DND-41 (cell line): ENCODE measurements around the gene SLITRK2.

Source experiments
- ATAC-seq: fragments of 200-7000 bp; cut with Tn5 transposase; 3 replicates; pipeline ENCODE4 v1.9.1; 2021; ENCODE audit warnings: low read depth; ENCODE audit not compliant: insufficient read depth
- DNase-seq: peaks from one replicate; pipeline ENCODE4 v3.0.0-alpha.2; 2020
- H2AFZ ChIP-seq: 2 replicates; pipeline ENCODE4 v1.6.0; 2012; ENCODE audit warnings: low read depth, low read length
- H3K27ac ChIP-seq: 2 replicates; pipeline ENCODE4 v1.5.1; 2012; ENCODE audit warnings: low read length, inconsistent platforms
- H3K27me3 ChIP-seq: fragments of 200-600 bp; sonication (generic); 2 replicates; pipeline ENCODE4 v1.6.0; 2012; ENCODE audit warnings: low read length, mild to moderate bottlenecking, inconsistent platforms; ENCODE audit not compliant: insufficient read depth, poor library complexity
- H3K36me3 ChIP-seq: 2 replicates; pipeline ENCODE4 v1.5.1; 2012; ENCODE audit warnings: low read length, inconsistent platforms; ENCODE audit not compliant: insufficient read depth
- H3K4me1 ChIP-seq: 2 replicates; pipeline ENCODE4 v1.5.1; 2012; ENCODE audit warnings: mild to moderate bottlenecking, low read length; ENCODE audit not compliant: insufficient read depth
- H3K4me2 ChIP-seq: 2 replicates; pipeline ENCODE4 v1.6.0; 2012; ENCODE audit warnings: mild to moderate bottlenecking, moderate library complexity, low read length, inconsistent platforms; ENCODE audit not compliant: insufficient read depth
- H3K4me3 ChIP-seq, 2 experiments: fragments of 200-600 bp in 1 of 2; shearing (Covaris generic) in 1 of 2; 2 replicates each; pipeline ENCODE4 v1.5.1; 2012 to 2016; ENCODE audit warnings: inconsistent platforms in 2 of 2, low read length in 2 of 2, mild to moderate bottlenecking in 2 of 2, low read depth in 1 of 2, moderate library complexity in 1 of 2
- H3K79me2 ChIP-seq: 2 replicates; pipeline ENCODE4 v1.6.0; 2012; ENCODE audit warnings: low read length, inconsistent platforms; ENCODE audit not compliant: insufficient read depth
- H3K9ac ChIP-seq: 2 replicates; pipeline ENCODE4 v1.6.0; 2012; ENCODE audit warnings: low read depth, mild to moderate bottlenecking, inconsistent platforms, low read length, moderate library complexity
- H3K9me3 ChIP-seq: 2 replicates; pipeline ENCODE4 v1.5.1; 2012; ENCODE audit warnings: low read length, moderate library complexity, mild to moderate bottlenecking, inconsistent platforms; ENCODE audit not compliant: insufficient read depth, severe bottlenecking
- H4K20me1 ChIP-seq: 2 replicates; pipeline ENCODE4 v1.6.0; 2012; ENCODE audit warnings: low read length; ENCODE audit not compliant: insufficient read depth
- EZH2 ChIP-seq: IDR thresholded peaks from 3 replicates; pipeline ENCODE4 v1.6.1; 2012; ENCODE audit warnings: borderline replicate concordance, low read depth, mild to moderate bottlenecking, moderate library complexity, low read length, inconsistent platforms; ENCODE audit not compliant: severe bottlenecking
- TF ChIP-seq, protein P1 (sequence below): IDR thresholded peaks from 2 replicates; pipeline ENCODE4 v1.5.1; 2012; ENCODE audit warnings: borderline replicate concordance, low read length, moderate library complexity, mild to moderate bottlenecking; ENCODE audit not compliant: poor library complexity, severe bottlenecking; ENCODE audit errors: extremely low read depth

The SLITRK2 gene

DNA sequence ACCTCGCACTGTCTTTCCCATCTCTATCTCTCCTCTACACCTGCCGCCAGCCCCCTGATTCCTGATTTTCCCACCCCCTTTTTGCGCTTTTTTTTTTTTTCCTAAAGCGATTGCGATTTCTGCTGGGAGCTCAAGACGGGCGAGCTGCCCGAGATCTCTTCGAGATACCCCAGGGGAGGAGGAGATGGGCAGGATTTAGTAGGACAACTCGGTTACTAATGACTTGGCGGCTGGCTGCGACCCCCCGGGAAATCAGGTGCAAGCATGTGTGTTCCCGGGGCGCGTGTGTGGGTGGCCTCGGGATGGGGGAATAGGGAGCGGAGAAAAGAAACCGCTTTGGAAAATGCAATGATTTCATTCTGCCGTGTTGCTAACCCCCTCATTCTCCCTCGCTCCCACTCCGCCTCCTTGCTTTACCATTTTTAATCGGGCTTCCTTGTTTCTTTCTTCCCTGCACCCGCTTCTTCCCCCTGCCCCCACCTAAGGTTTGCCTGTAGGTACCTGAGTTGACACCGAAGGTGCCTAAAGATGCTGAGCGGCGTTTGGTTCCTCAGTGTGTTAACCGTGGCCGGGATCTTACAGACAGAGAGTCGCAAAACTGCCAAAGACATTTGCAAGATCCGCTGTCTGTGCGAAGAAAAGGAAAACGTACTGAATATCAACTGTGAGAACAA lies 4.4 kb downstream of the SLITRK2 start:
- ATAC-seq, result no peak

DNA sequence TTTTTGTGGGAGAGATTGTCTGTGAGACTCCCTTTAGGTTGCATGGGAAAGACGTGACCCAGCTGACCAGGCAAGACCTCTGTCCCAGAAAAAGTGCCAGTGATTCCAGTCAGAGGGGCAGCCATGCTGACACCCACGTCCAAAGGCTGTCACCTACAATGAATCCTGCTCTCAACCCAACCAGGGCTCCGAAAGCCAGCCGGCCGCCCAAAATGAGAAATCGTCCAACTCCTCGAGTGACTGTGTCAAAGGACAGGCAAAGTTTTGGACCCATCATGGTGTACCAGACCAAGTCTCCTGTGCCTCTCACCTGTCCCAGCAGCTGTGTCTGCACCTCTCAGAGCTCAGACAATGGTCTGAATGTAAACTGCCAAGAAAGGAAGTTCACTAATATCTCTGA lies 5.5 kb downstream of the SLITRK2 start:
- no peaks in the 10 kb centered on the region for H3K4me1 ChIP-seq
- no peak overlapping the region for H3K4me3 ChIP-seq
- ATAC-seq (no peak), DNase-seq (no peak)
- no peak overlapping the region for H2AFZ ChIP-seq
- H3K27ac ChIP-seq, result no peak overlapping the region
- no peaks in the 10 kb centered on the region for H4K20me1 ChIP-seq
- H3K4me2 ChIP-seq, result no peak overlapping the region
- no peaks in the 10 kb centered on the region for H3K27me3 ChIP-seq
- H3K9me3 ChIP-seq, result no peaks in the 10 kb centered on the region
- no peaks in the 10 kb centered on the region for H3K36me3 ChIP-seq
- no peak overlapping the region for H3K9ac ChIP-seq
- TF ChIP-seq EZH2, result no peak
- TF ChIP-seq, protein P1, sequence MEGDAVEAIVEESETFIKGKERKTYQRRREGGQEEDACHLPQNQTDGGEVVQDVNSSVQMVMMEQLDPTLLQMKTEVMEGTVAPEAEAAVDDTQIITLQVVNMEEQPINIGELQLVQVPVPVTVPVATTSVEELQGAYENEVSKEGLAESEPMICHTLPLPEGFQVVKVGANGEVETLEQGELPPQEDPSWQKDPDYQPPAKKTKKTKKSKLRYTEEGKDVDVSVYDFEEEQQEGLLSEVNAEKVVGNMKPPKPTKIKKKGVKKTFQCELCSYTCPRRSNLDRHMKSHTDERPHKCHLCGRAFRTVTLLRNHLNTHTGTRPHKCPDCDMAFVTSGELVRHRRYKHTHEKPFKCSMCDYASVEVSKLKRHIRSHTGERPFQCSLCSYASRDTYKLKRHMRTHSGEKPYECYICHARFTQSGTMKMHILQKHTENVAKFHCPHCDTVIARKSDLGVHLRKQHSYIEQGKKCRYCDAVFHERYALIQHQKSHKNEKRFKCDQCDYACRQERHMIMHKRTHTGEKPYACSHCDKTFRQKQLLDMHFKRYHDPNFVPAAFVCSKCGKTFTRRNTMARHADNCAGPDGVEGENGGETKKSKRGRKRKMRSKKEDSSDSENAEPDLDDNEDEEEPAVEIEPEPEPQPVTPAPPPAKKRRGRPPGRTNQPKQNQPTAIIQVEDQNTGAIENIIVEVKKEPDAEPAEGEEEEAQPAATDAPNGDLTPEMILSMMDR, result no peak
- no peaks in the 10 kb centered on the region for H3K79me2 ChIP-seq

More for the DNA sequence above, 4.4 kb downstream of the SLITRK2 start:
- Histone ChIP-seq H3K4me1 (no peaks in the 10 kb centered on the region), H3K79me2 (no peaks in the 10 kb centered on the region), H4K20me1 (no peaks in the 10 kb centered on the region), H3K4me2 (no peak overlapping the region), H3K36me3 (no peaks in the 10 kb centered on the region), H2AFZ (no peak overlapping the region), H3K9me3 (no peaks in the 10 kb centered on the region), H3K4me3 (no peak overlapping the region), H3K27me3 (no peaks in the 10 kb centered on the region), H3K27ac (no peak overlapping the region), H3K9ac (no peak overlapping the region)
- TF ChIP-seq EZH2, result no peak
- TF ChIP-seq, protein P1, result no peak
- no peak for DNase-seq

DNA sequence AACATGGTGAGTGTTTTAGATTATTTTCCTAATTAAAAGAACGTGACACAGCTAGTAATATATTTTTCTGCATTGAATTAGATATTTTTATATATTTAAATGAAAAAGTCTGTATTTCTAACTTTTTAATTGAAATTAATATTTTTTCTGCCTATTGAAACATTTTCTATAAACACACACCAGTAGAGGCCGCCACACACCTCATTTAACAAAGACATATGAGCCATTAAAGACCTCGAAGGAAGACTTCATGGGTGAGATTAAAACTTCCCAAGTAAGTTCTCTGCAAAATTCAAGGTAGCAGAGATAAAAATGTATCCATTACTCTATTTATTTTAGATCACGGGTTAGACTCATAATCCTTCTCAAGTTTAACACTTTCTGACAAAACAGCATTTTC lies 8.3 kb downstream of the SLITRK2 start:
- Histone ChIP-seq H3K79me2 (no peaks in the 10 kb centered on the region), H3K4me1 (no peaks in the 10 kb centered on the region), H3K27ac (no peak overlapping the region), H4K20me1 (no peaks in the 10 kb centered on the region), H3K27me3 (no peaks in the 10 kb centered on the region), H3K4me3 (no peak overlapping the region), H2AFZ (no peak overlapping the region), H3K4me2 (no peak overlapping the region), H3K36me3 (no peaks in the 10 kb centered on the region), H3K9me3 (no peaks in the 10 kb centered on the region), H3K9ac (no peak overlapping the region)
- TF ChIP-seq EZH2, result no peak
- TF ChIP-seq, protein P1, result peak; percentile 18
- ATAC-seq (no peak), DNase-seq (peak; percentile 12)

DNA sequence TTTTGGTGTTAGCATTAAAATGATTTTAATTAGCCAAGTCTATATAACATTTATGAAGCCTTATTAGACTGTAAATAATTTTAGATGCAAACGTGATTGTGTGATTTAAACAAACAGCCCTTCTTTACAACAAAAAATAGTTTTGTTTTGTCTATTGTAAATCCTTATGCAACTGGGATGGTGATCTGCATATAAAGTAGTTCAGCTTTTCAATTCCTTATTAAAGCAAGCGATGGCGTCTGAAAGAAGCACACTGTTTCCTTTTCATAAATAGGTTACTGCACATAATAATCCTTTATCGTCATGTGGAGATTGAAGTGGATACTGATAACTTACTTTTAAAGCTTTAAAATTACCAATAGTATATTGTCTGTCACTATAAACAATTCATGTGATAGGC lies 8.8 kb downstream of the SLITRK2 start:
- Histone ChIP-seq H3K9me3 (no peaks in the 10 kb centered on the region), H3K4me2 (no peak overlapping the region), H2AFZ (no peak overlapping the region), H3K27me3 (no peaks in the 10 kb centered on the region), H3K79me2 (no peaks in the 10 kb centered on the region), H3K36me3 (no peaks in the 10 kb centered on the region), H4K20me1 (no peaks in the 10 kb centered on the region), H3K4me1 (no peaks in the 10 kb centered on the region), H3K4me3 (no peak overlapping the region), H3K27ac (no peak overlapping the region), H3K9ac (no peak overlapping the region)
- no peak for ATAC-seq
- no peak for DNase-seq
- no peak for TF ChIP-seq EZH2
- TF ChIP-seq, protein P1, result no peak
